Neutrophil (primary cell): ENCODE measurements around the gene CACNA1C.

Source experiments
- H3K27ac ChIP-seq: fragments of 200-600 bp; sonication (generic); 2 replicates; pipeline ENCODE4 v1.5.1; 2016; ENCODE audit warnings: mild to moderate bottlenecking, moderate library complexity
- H3K27me3 ChIP-seq: fragments of 200-600 bp; sonication (generic); 2 replicates; pipeline ENCODE4 v1.6.0; 2016; ENCODE audit warnings: mild to moderate bottlenecking
- H3K36me3 ChIP-seq: fragments of 200-600 bp; sonication (generic); 2 replicates; pipeline ENCODE4 v1.5.1; 2017
- H3K4me1 ChIP-seq, 2 experiments: fragments of 200-600 bp in 1 of 2; sonication (generic) in 1 of 2; 1 replicate in 1 of 2; 2 replicates in 1 of 2; pipeline versions ENCODE4 v1.5.1 to v1.6.1; 2013 to 2016; ENCODE audit warnings: low read depth in 1 of 2, low read length in 1 of 2, mild to moderate bottlenecking in 1 of 2, moderate library complexity in 1 of 2; ENCODE audit not compliant: control insufficient read depth in 1 of 2, insufficient read depth in 1 of 2
- H3K4me3 ChIP-seq, 2 experiments: fragments of 200-600 bp in 1 of 2; sonication (generic) in 1 of 2; 1 replicate in 1 of 2; 2 replicates in 1 of 2; pipeline ENCODE4 v1.5.1; 2013 to 2016; ENCODE audit warnings: low read depth in 1 of 2, low read length in 1 of 2, mild to moderate bottlenecking in 1 of 2, moderate library complexity in 1 of 2
- H3K9me3 ChIP-seq: fragments of 200-600 bp; sonication (generic); 2 replicates; pipeline ENCODE4 v1.5.1; 2016
- CTCF ChIP-seq: fragments of 200-600 bp; sonication (generic); IDR thresholded peaks from 2 replicates; pipeline ENCODE4 v1.5.1; 2016; ENCODE audit warnings: antibody characterized with exemption

The CACNA1C gene

GRCh38 chr12:2084553-2085296 lies 31.9 kb downstream of the CACNA1C start:
- no peak overlapping the region for H3K4me3 ChIP-seq
- no peak for TF ChIP-seq CTCF
- no peaks in the 10 kb centered on the region for H3K9me3 ChIP-seq
- H3K27me3 ChIP-seq: no peaks in the 10 kb centered on the region
- H3K36me3 ChIP-seq: no peaks in the 10 kb centered on the region
- no peak overlapping the region for H3K27ac ChIP-seq
- H3K4me1 ChIP-seq: no peaks in the 10 kb centered on the region

- H3K27me3 ChIP-seq: no peaks in the 10 kb centered on the region
- H3K27ac ChIP-seq: no peak overlapping the region
- no peak for TF ChIP-seq CTCF
- peaks cover 9 to 11% of the 10 kb centered on the region in 2 experiments for H3K4me1 ChIP-seq
- no peaks in the 10 kb centered on the region for H3K9me3 ChIP-seq
- no peak overlapping the region for H3K4me3 ChIP-seq
- no peaks in the 10 kb centered on the region for H3K36me3 ChIP-seq
These were observed 39.6 kb downstream of the CACNA1C start for GRCh38 chr12:2092354-2092753.

- Histone ChIP-seq H3K4me1 (peaks cover 9 to 11% of the 10 kb centered on the region in 2 experiments), H3K27ac (no peak overlapping the region), H3K36me3 (no peaks in the 10 kb centered on the region), H3K27me3 (no peaks in the 10 kb centered on the region), H3K4me3 (no peak overlapping the region), H3K9me3 (no peaks in the 10 kb centered on the region)
- no peak for TF ChIP-seq CTCF
These were observed 40.1 kb downstream of the CACNA1C start for GRCh38 chr12:2092890-2093289.

- no peak for TF ChIP-seq CTCF
- H3K27me3 ChIP-seq: no peaks in the 10 kb centered on the region
These were observed 41.8 kb downstream of the CACNA1C start for GRCh38 chr12:2094597-2094996.

GRCh38 chr12:2095878-2096277 lies 43.1 kb downstream of the CACNA1C start:
- H3K4me1 ChIP-seq: peaks cover 9 to 11% of the 10 kb centered on the region in 2 experiments
- TF ChIP-seq CTCF: no peak
- H3K9me3 ChIP-seq: no peaks in the 10 kb centered on the region
- no peak overlapping the region for H3K27ac ChIP-seq
- H3K4me3 ChIP-seq: no peak overlapping the region
- no peaks in the 10 kb centered on the region for H3K36me3 ChIP-seq
- no peaks in the 10 kb centered on the region for H3K27me3 ChIP-seq

More at GRCh38 chr12:2094597-2094996, 41.8 kb downstream of the CACNA1C start:
- Histone ChIP-seq H3K36me3 (no peaks in the 10 kb centered on the region), H3K9me3 (no peaks in the 10 kb centered on the region), H3K4me1 (peaks cover 9 to 11% of the 10 kb centered on the region in 2 experiments), H3K4me3 (no peak overlapping the region), H3K27ac (no peak overlapping the region)
